Measurements from ENCODE around the gene ARL2. TPM values are rescaled to one million over a fixed set of nuclear protein-coding genes. Genes with fewer than 3 reads are reported as not detected.

The ARL2 gene
- polyA plus RNA-seq, 4 donors = 72.0 to 121 (median 85.9) TPM

GRCh38 chr11:65042891-65043290 lies 28.9 kb downstream of the ARL2 start:
- Histone ChIP-seq H3K4me1 (ENCODE audit: control insufficient read depth in 3 of 3, insufficient read depth in 2 of 3, low read depth in 1 of 3, low read length in 2 of 3) (peaks cover 0 to 15% (median 2%) of the 10 kb centered on the region in 3 donors), H3K9me3 (ENCODE audit: control insufficient read depth in 2 of 2, insufficient read depth in 1 of 2, low read depth in 1 of 2, low read length in 1 of 2) (no peaks in the 10 kb centered on the region), H3K27me3 (ENCODE audit: control insufficient read depth in 3 of 3, insufficient read depth in 3 of 3, low read length in 3 of 3) (peaks cover 0 to 4% (median 0%) of the 10 kb centered on the region in 3 donors), H3K4me3 (ENCODE audit: low read depth in 1 of 3, low read length in 3 of 3) (no peak overlapping the region), H3K36me3 (ENCODE audit: control insufficient read depth in 3 of 3, insufficient read depth in 2 of 3, low read depth in 1 of 3, low read length in 3 of 3) (peaks cover 1 to 65% (median 5%) of the 10 kb centered on the region in 3 donors), H3K27ac (ENCODE audit: low read depth in 1 of 3, low read length in 2 of 3) (no peak overlapping the region)
- 81 to 89% (median 87%) methylated on average over 6 of the region's 6 CpGs for WGBS, 3 donors
- FAIRE-seq (no peak), DNase-seq (no peak)

- H3K4me3 ChIP-seq (ENCODE audit: low read depth in 1 of 3, low read length in 3 of 3) = no peak overlapping the region
- DNase-seq (no peak), FAIRE-seq (no peak)
- H3K36me3 ChIP-seq (ENCODE audit: control insufficient read depth in 3 of 3, insufficient read depth in 2 of 3, low read depth in 1 of 3, low read length in 3 of 3) = peaks cover 0 to 58% (median 1%) of the 10 kb centered on the region in 3 donors
- 82 to 94% (median 88%) methylated on average over 23 of the region's 23 CpGs for WGBS, 3 donors
- H3K4me1 ChIP-seq (ENCODE audit: control insufficient read depth in 3 of 3, insufficient read depth in 2 of 3, low read depth in 1 of 3, low read length in 2 of 3) = peaks cover 0 to 21% (median 2%) of the 10 kb centered on the region in 3 donors
- H3K27ac ChIP-seq (ENCODE audit: low read depth in 1 of 3, low read length in 2 of 3) = no peak overlapping the region
- H3K27me3 ChIP-seq (ENCODE audit: control insufficient read depth in 3 of 3, insufficient read depth in 3 of 3, low read length in 3 of 3) = peaks cover 0 to 7% (median 0%) of the 10 kb centered on the region in 3 donors
- H3K9me3 ChIP-seq (ENCODE audit: control insufficient read depth in 2 of 2, insufficient read depth in 1 of 2, low read depth in 1 of 2, low read length in 1 of 2) = no peaks in the 10 kb centered on the region
Observed at GRCh38 chr11:65043881-65044501, 30.0 kb downstream of the ARL2 start.

- Histone ChIP-seq H3K9me3 (ENCODE audit: control insufficient read depth in 2 of 2, insufficient read depth in 1 of 2, low read depth in 1 of 2, low read length in 1 of 2) (no peaks in the 10 kb centered on the region), H3K4me1 (ENCODE audit: control insufficient read depth in 3 of 3, insufficient read depth in 2 of 3, low read depth in 1 of 3, low read length in 2 of 3) (peaks cover 0 to 21% (median 2%) of the 10 kb centered on the region in 3 donors), H3K27me3 (ENCODE audit: control insufficient read depth in 3 of 3, insufficient read depth in 3 of 3, low read length in 3 of 3) (peaks cover 0 to 7% (median 0%) of the 10 kb centered on the region in 3 donors), H3K36me3 (ENCODE audit: control insufficient read depth in 3 of 3, insufficient read depth in 2 of 3, low read depth in 1 of 3, low read length in 3 of 3) (peaks cover 0 to 50% (median 1%) of the 10 kb centered on the region in 3 donors), H3K27ac (ENCODE audit: low read depth in 1 of 3, low read length in 2 of 3) (no peak overlapping the region), H3K4me3 (ENCODE audit: low read depth in 1 of 3, low read length in 3 of 3) (no peak overlapping the region)
- 81 to 88% (median 87%) methylated on average over 5 of the region's 5 CpGs for WGBS, 3 donors
- FAIRE-seq (no peak), DNase-seq (no peak)
Observed at GRCh38 chr11:65045061-65045460, 31.1 kb downstream of the ARL2 start.

- no peaks in the 10 kb centered on the region for H3K9me3 ChIP-seq (ENCODE audit: control insufficient read depth in 2 of 2, insufficient read depth in 1 of 2, low read depth in 1 of 2, low read length in 1 of 2)
- H3K27me3 ChIP-seq (ENCODE audit: control insufficient read depth in 3 of 3, insufficient read depth in 3 of 3, low read length in 3 of 3) = peaks cover 0 to 7% (median 0%) of the 10 kb centered on the region in 3 donors
- FAIRE-seq (no peak), DNase-seq (no peak)
- peaks cover 0 to 21% (median 2%) of the 10 kb centered on the region in 3 donors for H3K4me1 ChIP-seq (ENCODE audit: control insufficient read depth in 3 of 3, insufficient read depth in 2 of 3, low read depth in 1 of 3, low read length in 2 of 3)
- H3K27ac ChIP-seq (ENCODE audit: low read depth in 1 of 3, low read length in 2 of 3) = no peak overlapping the region
- WGBS, 3 donors = 86 to 92% (median 90%) methylated on average over 7 of the region's 7 CpGs
- H3K36me3 ChIP-seq (ENCODE audit: control insufficient read depth in 3 of 3, insufficient read depth in 2 of 3, low read depth in 1 of 3, low read length in 3 of 3) = peaks cover 0 to 47% (median 1%) of the 10 kb centered on the region in 3 donors
- H3K4me3 ChIP-seq (ENCODE audit: low read depth in 1 of 3, low read length in 3 of 3) = no peak overlapping the region
Observed at GRCh38 chr11:65045728-65046127, 31.8 kb downstream of the ARL2 start.

- DNase-seq (no peak), FAIRE-seq (no peak)
- H3K4me3 ChIP-seq (ENCODE audit: low read depth in 1 of 3, low read length in 3 of 3) = peak overlapping the region; percentile 22 to 44 (median 44)
- WGBS, 3 donors = 19 to 54% (median 40%) methylated on average over 43 to 56 of the region's 56 CpGs
- H3K36me3 ChIP-seq (ENCODE audit: control insufficient read depth in 3 of 3, insufficient read depth in 2 of 3, low read depth in 1 of 3, low read length in 3 of 3) = peaks cover 0 to 40% (median 1%) of the 10 kb centered on the region in 3 donors
- H3K9me3 ChIP-seq (ENCODE audit: control insufficient read depth in 2 of 2, insufficient read depth in 1 of 2, low read depth in 1 of 2, low read length in 1 of 2) = no peaks in the 10 kb centered on the region
- peaks cover 0 to 7% (median 0%) of the 10 kb centered on the region in 3 donors for H3K27me3 ChIP-seq (ENCODE audit: control insufficient read depth in 3 of 3, insufficient read depth in 3 of 3, low read length in 3 of 3)
- peaks cover 0 to 17% (median 2%) of the 10 kb centered on the region in 3 donors for H3K4me1 ChIP-seq (ENCODE audit: control insufficient read depth in 3 of 3, insufficient read depth in 2 of 3, low read depth in 1 of 3, low read length in 2 of 3)
- H3K27ac ChIP-seq (ENCODE audit: low read depth in 1 of 3, low read length in 2 of 3) = peak overlapping the region in 1 of 3 donors; percentile 42
Observed at GRCh38 chr11:65047581-65048422, 33.8 kb downstream of the ARL2 start.

GRCh38 chr11:65051398-65051858 lies 37.5 kb downstream of the ARL2 start:
- Histone ChIP-seq H3K27ac (ENCODE audit: low read depth in 1 of 3, low read length in 2 of 3) (no peak overlapping the region), H3K4me3 (ENCODE audit: low read depth in 1 of 3, low read length in 3 of 3) (no peak overlapping the region), H3K9me3 (ENCODE audit: control insufficient read depth in 2 of 2, insufficient read depth in 1 of 2, low read depth in 1 of 2, low read length in 1 of 2) (no peaks in the 10 kb centered on the region), H3K4me1 (ENCODE audit: control insufficient read depth in 3 of 3, insufficient read depth in 2 of 3, low read depth in 1 of 3, low read length in 2 of 3) (peaks cover 1 to 28% (median 2%) of the 10 kb centered on the region in 3 donors), H3K27me3 (ENCODE audit: control insufficient read depth in 3 of 3, insufficient read depth in 3 of 3, low read length in 3 of 3) (peaks cover 0 to 7% (median 0%) of the 10 kb centered on the region in 3 donors), H3K36me3 (ENCODE audit: control insufficient read depth in 3 of 3, insufficient read depth in 2 of 3, low read depth in 1 of 3, low read length in 3 of 3) (peaks cover 0 to 5% (median 0%) of the 10 kb centered on the region in 3 donors)
- 82 to 92% (median 85%) methylated on average over 9 of the region's 9 CpGs for WGBS, 3 donors
- DNase-seq (no peak), FAIRE-seq (no peak)

- peak; percentile 63 for DNase-seq
Observed at GRCh38 chr11:65053827-65054508, 40.0 kb downstream of the ARL2 start.

GRCh38 chr11:65055538-65055937 lies 41.6 kb downstream of the ARL2 start:
- Histone ChIP-seq H3K4me3 (ENCODE audit: low read depth in 1 of 3, low read length in 3 of 3) (no peak overlapping the region), H3K27ac (ENCODE audit: low read depth in 1 of 3, low read length in 2 of 3) (no peak overlapping the region), H3K9me3 (ENCODE audit: control insufficient read depth in 2 of 2, insufficient read depth in 1 of 2, low read depth in 1 of 2, low read length in 1 of 2) (no peaks in the 10 kb centered on the region), H3K36me3 (ENCODE audit: control insufficient read depth in 3 of 3, insufficient read depth in 2 of 3, low read depth in 1 of 3, low read length in 3 of 3) (no peaks in the 10 kb centered on the region), H3K4me1 (ENCODE audit: control insufficient read depth in 3 of 3, insufficient read depth in 2 of 3, low read depth in 1 of 3, low read length in 2 of 3) (peaks cover 0 to 31% (median 1%) of the 10 kb centered on the region in 3 donors), H3K27me3 (ENCODE audit: control insufficient read depth in 3 of 3, insufficient read depth in 3 of 3, low read length in 3 of 3) (no peaks in the 10 kb centered on the region)
- FAIRE-seq = no peak
- 76 to 89% (median 82%) methylated on average over 1 of the region's 1 CpG for WGBS, 3 donors
- no peak for DNase-seq

More at GRCh38 chr11:65053827-65054508, 40.0 kb downstream of the ARL2 start:
- H3K36me3 ChIP-seq (ENCODE audit: control insufficient read depth in 3 of 3, insufficient read depth in 2 of 3, low read depth in 1 of 3, low read length in 3 of 3) = no peaks in the 10 kb centered on the region
- no peak overlapping the region for H3K27ac ChIP-seq (ENCODE audit: low read depth in 1 of 3, low read length in 2 of 3)
- peaks cover 0 to 28% (median 1%) of the 10 kb centered on the region in 3 donors for H3K4me1 ChIP-seq (ENCODE audit: control insufficient read depth in 3 of 3, insufficient read depth in 2 of 3, low read depth in 1 of 3, low read length in 2 of 3)
- H3K9me3 ChIP-seq (ENCODE audit: control insufficient read depth in 2 of 2, insufficient read depth in 1 of 2, low read depth in 1 of 2, low read length in 1 of 2) = no peaks in the 10 kb centered on the region
- H3K27me3 ChIP-seq (ENCODE audit: control insufficient read depth in 3 of 3, insufficient read depth in 3 of 3, low read length in 3 of 3) = no peaks in the 10 kb centered on the region
- FAIRE-seq = no peak
- WGBS, 3 donors = 4 to 22% (median 6%) methylated on average over 8 of the region's 8 CpGs
- no peak overlapping the region for H3K4me3 ChIP-seq (ENCODE audit: low read depth in 1 of 3, low read length in 3 of 3)
